K562 (cell line): ENCODE results near the gene ANKH. TPM values are rescaled to one million over a fixed set of nuclear protein-coding genes. Genes with fewer than 3 reads are reported as not detected.

Experiments used
- ATAC-seq: fragments of 200-7000 bp; cut with Tn5 transposase; 3 replicates; pipeline ENCODE4 v1.9.1; 2020; ENCODE audit warnings: moderate library complexity
- BruUV-seq: library from RNA; stranded (reverse); fragments of 400-500 nt; replicated peaks from 2 replicates; lab custom pipeline; 2021; lab: Mats Ljungman, UMichigan
- CTCF ChIA-PET: fragments of 300-600 bp; formaldehyde crosslinking; extraction: SDS; loops from one replicate; lab custom pipeline; 2021; ENCODE audit warnings: low intra/inter-chr PET ratio; lab: Yijun Ruan, JAX
- POLR2A ChIA-PET: fragments of 300-600, 350-650 bp; sonication (Branson Sonifier 250); formaldehyde crosslinking; extraction: SDS; loops from one replicate; lab custom pipeline; 2021; ENCODE audit warnings: antibody characterized with exemption, inconsistent platforms; lab: Yijun Ruan, JAX
- DNase-seq, 4 experiments: peaks; one replicate each; pipeline versions ENCODE4 v3.0.0 to v3.0.0-alpha.2; 2011 to 2018; ENCODE audit warnings: low spot score in 3 of 4, mixed read lengths in 3 of 4; ENCODE audit errors: extremely low read depth in 1 of 4
- FAIRE-seq: peaks from 2 replicates; lab custom pipeline; 2011; peaks lifted over from hg19 to GRCh38; lab: Jason Lieb, UNC
- H2AFZ ChIP-seq: 2 replicates; pipeline ENCODE4 v1.6.0; 2011; ENCODE audit warnings: low read depth, low read length, control low read depth, inconsistent platforms
- H3K27ac ChIP-seq: fragments of 200-600 bp; 3 replicates; pipeline ENCODE4 v1.8.0; 2011; ENCODE audit warnings: low read depth, mild to moderate bottlenecking, control low read depth, inconsistent platforms, low read length, moderate library complexity, mixed read lengths; ENCODE audit errors: extremely low read depth
- H3K27me3 ChIP-seq, 2 experiments: fragments of 300-600 bp in 1 of 2; 2 replicates in 1 of 2; 3 replicates in 1 of 2; pipeline versions ENCODE4 v1.6.0 to v1.8.0; 2011; ENCODE audit warnings: inconsistent platforms in 2 of 2, low read length in 2 of 2, mild to moderate bottlenecking in 1 of 2, mixed read lengths in 1 of 2, moderate library complexity in 1 of 2; ENCODE audit not compliant: control insufficient read depth in 2 of 2, insufficient read depth in 2 of 2
- H3K36me3 ChIP-seq: fragments of 300-600 bp; 3 replicates; pipeline ENCODE4 v1.8.0; 2011; ENCODE audit warnings: mild to moderate bottlenecking, low read length, inconsistent platforms; ENCODE audit not compliant: control insufficient read depth, insufficient read depth
- H3K4me1 ChIP-seq, 2 experiments: fragments of 200-600 bp in 1 of 2; replicated peaks in 1 of 2; 2 replicates in 1 of 2; 3 replicates in 1 of 2; pipeline versions ENCODE4 v1.5.1 to v1.8.0; 2011; ENCODE audit warnings: inconsistent platforms in 2 of 2, low read length in 2 of 2, mild to moderate bottlenecking in 1 of 2, mixed read lengths in 1 of 2, moderate library complexity in 1 of 2; ENCODE audit not compliant: control insufficient read depth in 2 of 2, insufficient read depth in 2 of 2
- H3K4me2 ChIP-seq: 2 replicates; pipeline ENCODE4 v1.6.1; 2011; ENCODE audit warnings: low read length, control low read depth, inconsistent platforms, mixed read lengths; ENCODE audit not compliant: insufficient read depth
- H3K4me3 ChIP-seq: fragments of 200-600 bp; sonication (generic), shearing (Covaris generic); 2 replicates; pipeline ENCODE4 v1.5.1; 2016; ENCODE audit warnings: control low read depth, inconsistent platforms
- H3K79me2 ChIP-seq: fragments of 200-600 bp; 3 replicates; pipeline ENCODE4 v1.8.0; 2011; ENCODE audit warnings: low read length, inconsistent platforms; ENCODE audit not compliant: control insufficient read depth, insufficient read depth
- H3K9ac ChIP-seq, 2 experiments: 2 replicates each; pipeline versions ENCODE4 v1.6.0 to v1.6.1; 2011; ENCODE audit warnings: low read depth in 2 of 2, low read length in 2 of 2, control low read depth in 1 of 2, inconsistent platforms in 1 of 2, mild to moderate bottlenecking in 1 of 2, mixed read lengths in 1 of 2; ENCODE audit not compliant: insufficient read depth in 1 of 2
- H3K9me1 ChIP-seq: one replicate; pipeline ENCODE4 v1.6.0; 2011; ENCODE audit warnings: inconsistent platforms, mild to moderate bottlenecking, low read length, moderate library complexity; ENCODE audit not compliant: control insufficient read depth, insufficient read depth
- H3K9me3 ChIP-seq: replicated peaks from 2 replicates; pipeline ENCODE4 v1.5.1; 2011; ENCODE audit warnings: low read depth, low read length, inconsistent platforms; ENCODE audit not compliant: control insufficient read depth, insufficient read depth
- H4K20me1 ChIP-seq: replicated peaks from 2 replicates; pipeline ENCODE4 v1.6.1; 2011; ENCODE audit warnings: low read length, inconsistent platforms, mixed read lengths; ENCODE audit not compliant: control insufficient read depth, insufficient read depth
- DIDO1 ChIP-seq: fragments of 450-650 bp; IDR thresholded peaks from 2 replicates; pipeline ENCODE4 v1.6.1; 2016; ENCODE audit warnings: low read depth, missing biosample characterization, missing genetic modification characterization
- HDAC6 ChIP-seq: IDR thresholded peaks from 2 replicates; pipeline ENCODE4 v1.6.1; 2012; ENCODE audit warnings: low read depth, mild to moderate bottlenecking, control low read depth, inconsistent platforms, low read length, moderate library complexity
- NFIC ChIP-seq: fragments of 450-650 bp; IDR thresholded peaks from 2 replicates; pipeline ENCODE4 v1.6.1; 2017; ENCODE audit warnings: mild to moderate bottlenecking, inconsistent platforms
- RBFOX2 ChIP-seq: fragments of 200-400 bp; formaldehyde crosslinking; IDR thresholded peaks from 2 replicates; pipeline ENCODE4 v1.6.1; 2017; ENCODE audit warnings: low read depth, mild to moderate bottlenecking, low read length, moderate library complexity
- SOX6 ChIP-seq: fragments of 450-650 bp; IDR thresholded peaks from 2 replicates; pipeline ENCODE4 v1.6.1; 2014; ENCODE audit warnings: mild to moderate bottlenecking
- TAF1 ChIP-seq: IDR thresholded peaks from 2 replicates; pipeline ENCODE4 v1.6.1; 2011; ENCODE audit warnings: mild to moderate bottlenecking, low read length, moderate library complexity; ENCODE audit not compliant: insufficient read depth, control insufficient read depth, severe bottlenecking; ENCODE audit errors: extremely low read depth
- YBX1 ChIP-seq: fragments of 450-650 bp; IDR thresholded peaks from 2 replicates; pipeline ENCODE4 v1.7.1; 2016; ENCODE audit warnings: mild to moderate bottlenecking
- ZNF717 ChIP-seq: fragments of 250-450 bp; sonication (Bioruptor Pico); IDR thresholded peaks from 2 replicates; pipeline ENCODE4 v1.5.0; 2021
- WGBS: fragments of 100-300 bp; shearing (Covaris generic); methylation state at CpG from one replicate; pipeline ENCODE4 v1.1.6; 2016; ENCODE audit warnings: low coverage, mixed read lengths; ENCODE audit not compliant: insufficient coverage; ENCODE audit errors: missing lambda C conversion rate; 5-methylcytosine and 5-hydroxymethylcytosine counted together
- in situ Hi-C: fragments of 300-500 bp; cut with MboI; formaldehyde crosslinking; loops from 4 replicates; pipeline ENCODE4 v1.15.0; 2018; ENCODE audit warnings: inconsistent platforms, mixed read lengths
- intact Hi-C: fragments of 100-400 bp; cut with micrococcal nuclease; formaldehyde crosslinking; loops from 2 replicates; pipeline ENCODE4 v1.14.2; 2022
- polyA plus RNA-seq, 8 experiments: library from polyadenylated mRNA; depleted of rRNA in 4 of 8; stranded (reverse) in 5 of 8; unstranded in 3 of 8; fragments of >200 nt; fragmentation: Nextera tagmentation in 2 of 8; fragmentation: Illumina TruSeq in 1 of 8; extraction: Ambion mirVana in 2 of 8; extraction: Trizol in 1 of 8; gene quantifications; 2 replicates each; pipeline versions ENCODE4 v1.2.1 to v1.2.3, GENCODE V29; 2011 to 2014; ENCODE audit warnings: inconsistent platforms in 1 of 8, missing spikeins in 1 of 8
- total RNA-seq, 7 experiments: library from RNA; depleted of rRNA in 6 of 7; stranded (reverse); fragments of >200 nt in 6 of 7; fragmentation: Illumina TruSeq in 2 of 7; extraction: Trizol in 2 of 7; gene quantifications; 2 replicates each; pipeline versions ENCODE4 v1.2.1 to v1.2.3, GENCODE V29; 2011 to 2021; ENCODE audit warnings: low replicate concordance in 1 of 7
- TF ChIP-seq, protein P1 (sequence below): sonication (generic); formaldehyde crosslinking; IDR thresholded peaks from 2 replicates; pipeline ENCODE4 v1.8.0; 2022; ENCODE audit warnings: mild to moderate bottlenecking, missing genetic modification reagents
- TF ChIP-seq, protein P2 (sequence below): fragments of 450-650 bp; formaldehyde crosslinking; IDR thresholded peaks from 2 replicates; pipeline ENCODE4 v1.4.0; 2020; ENCODE audit warnings: mild to moderate bottlenecking

ANKH gene
- total and polyA plus RNA-seq, 9 of the 15 experiments (the other 6 are each of a cell fraction or from before 2014, with no cell fraction given), result 0.79 to 12.2 (median 4.5) TPM

DNA sequence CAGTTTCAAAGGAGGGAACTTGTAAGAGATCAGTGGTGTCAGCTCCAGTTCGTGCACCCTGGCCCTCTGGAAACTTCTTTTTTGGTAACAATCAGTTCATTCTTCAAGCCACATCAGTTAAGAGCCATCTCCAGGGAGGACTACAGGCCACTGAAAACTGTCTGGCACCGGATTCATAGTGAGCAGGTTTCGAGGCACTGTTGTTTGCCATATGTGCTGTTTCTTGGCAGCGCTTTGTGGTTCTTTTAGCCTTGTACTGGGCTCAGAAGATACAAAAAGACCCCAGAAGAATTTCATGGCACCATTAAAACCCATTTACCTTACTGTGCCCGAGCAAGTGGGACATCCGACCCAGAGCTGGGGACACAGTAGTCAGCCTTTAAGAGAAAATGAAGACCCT lies 138.6 kb downstream of the ANKH start (continued):
- TF ChIP-seq HDAC6 (no peak), SOX6 (no peak), YBX1 (no peak)
- TF ChIP-seq, protein P1, sequence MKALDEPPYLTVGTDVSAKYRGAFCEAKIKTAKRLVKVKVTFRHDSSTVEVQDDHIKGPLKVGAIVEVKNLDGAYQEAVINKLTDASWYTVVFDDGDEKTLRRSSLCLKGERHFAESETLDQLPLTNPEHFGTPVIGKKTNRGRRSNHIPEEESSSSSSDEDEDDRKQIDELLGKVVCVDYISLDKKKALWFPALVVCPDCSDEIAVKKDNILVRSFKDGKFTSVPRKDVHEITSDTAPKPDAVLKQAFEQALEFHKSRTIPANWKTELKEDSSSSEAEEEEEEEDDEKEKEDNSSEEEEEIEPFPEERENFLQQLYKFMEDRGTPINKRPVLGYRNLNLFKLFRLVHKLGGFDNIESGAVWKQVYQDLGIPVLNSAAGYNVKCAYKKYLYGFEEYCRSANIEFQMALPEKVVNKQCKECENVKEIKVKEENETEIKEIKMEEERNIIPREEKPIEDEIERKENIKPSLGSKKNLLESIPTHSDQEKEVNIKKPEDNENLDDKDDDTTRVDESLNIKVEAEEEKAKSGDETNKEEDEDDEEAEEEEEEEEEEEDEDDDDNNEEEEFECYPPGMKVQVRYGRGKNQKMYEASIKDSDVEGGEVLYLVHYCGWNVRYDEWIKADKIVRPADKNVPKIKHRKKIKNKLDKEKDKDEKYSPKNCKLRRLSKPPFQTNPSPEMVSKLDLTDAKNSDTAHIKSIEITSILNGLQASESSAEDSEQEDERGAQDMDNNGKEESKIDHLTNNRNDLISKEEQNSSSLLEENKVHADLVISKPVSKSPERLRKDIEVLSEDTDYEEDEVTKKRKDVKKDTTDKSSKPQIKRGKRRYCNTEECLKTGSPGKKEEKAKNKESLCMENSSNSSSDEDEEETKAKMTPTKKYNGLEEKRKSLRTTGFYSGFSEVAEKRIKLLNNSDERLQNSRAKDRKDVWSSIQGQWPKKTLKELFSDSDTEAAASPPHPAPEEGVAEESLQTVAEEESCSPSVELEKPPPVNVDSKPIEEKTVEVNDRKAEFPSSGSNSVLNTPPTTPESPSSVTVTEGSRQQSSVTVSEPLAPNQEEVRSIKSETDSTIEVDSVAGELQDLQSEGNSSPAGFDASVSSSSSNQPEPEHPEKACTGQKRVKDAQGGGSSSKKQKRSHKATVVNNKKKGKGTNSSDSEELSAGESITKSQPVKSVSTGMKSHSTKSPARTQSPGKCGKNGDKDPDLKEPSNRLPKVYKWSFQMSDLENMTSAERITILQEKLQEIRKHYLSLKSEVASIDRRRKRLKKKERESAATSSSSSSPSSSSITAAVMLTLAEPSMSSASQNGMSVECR (CRISPR knock-in tag), result no peak
- TF ChIP-seq, protein P2, sequence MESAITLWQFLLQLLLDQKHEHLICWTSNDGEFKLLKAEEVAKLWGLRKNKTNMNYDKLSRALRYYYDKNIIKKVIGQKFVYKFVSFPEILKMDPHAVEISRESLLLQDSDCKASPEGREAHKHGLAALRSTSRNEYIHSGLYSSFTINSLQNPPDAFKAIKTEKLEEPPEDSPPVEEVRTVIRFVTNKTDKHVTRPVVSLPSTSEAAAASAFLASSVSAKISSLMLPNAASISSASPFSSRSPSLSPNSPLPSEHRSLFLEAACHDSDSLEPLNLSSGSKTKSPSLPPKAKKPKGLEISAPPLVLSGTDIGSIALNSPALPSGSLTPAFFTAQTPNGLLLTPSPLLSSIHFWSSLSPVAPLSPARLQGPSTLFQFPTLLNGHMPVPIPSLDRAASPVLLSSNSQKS (CRISPR knock-in tag), result no peak

DNA sequence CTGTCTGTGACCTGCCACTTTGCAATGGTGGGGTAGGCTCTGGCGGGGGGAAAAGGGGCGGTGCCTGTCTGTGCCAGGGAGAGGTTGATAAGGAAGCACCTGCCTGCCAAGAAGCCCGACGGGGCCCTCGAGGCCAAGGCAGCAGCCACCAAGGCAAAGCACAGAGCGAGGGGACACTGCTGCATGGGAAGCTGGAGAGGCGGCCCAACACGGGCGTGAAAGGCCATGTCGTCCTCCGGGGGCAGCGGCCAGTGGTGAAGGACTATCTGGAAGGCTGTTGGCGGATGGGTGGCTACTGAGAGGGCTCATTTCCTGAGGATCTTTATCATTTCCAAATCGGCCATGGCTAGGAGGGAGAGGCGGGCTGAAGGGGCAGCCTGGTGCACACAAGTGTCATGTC lies 140.7 kb downstream of the ANKH start:
- no peaks in the 10 kb centered on the region for H3K79me2 ChIP-seq
- 6% methylated on average over 15 of the region's 15 CpGs for WGBS
- H3K36me3 ChIP-seq, result no peaks in the 10 kb centered on the region
- BruUV-seq, result no TSS peak
- intact Hi-C loops, result no loop called here
- no peak overlapping the region for H3K4me2 ChIP-seq
- H3K9me1 ChIP-seq, result no peaks in the 10 kb centered on the region
- FAIRE-seq, result no peak
- no peak overlapping the region for H2AFZ ChIP-seq
- ChIA-PET POLR2A (interaction anchor here (0.6 to 1.0 kb wide), 3 partner anchors 37 to 293 kb away, joined by 3 read pairs; no protein-coding TSS in a partner anchor), CTCF (no interaction called here)
- H4K20me1 ChIP-seq, result no peaks in the 10 kb centered on the region; the same call in 1 of the 2 replicates
- no peak overlapping the region for H3K9ac ChIP-seq
- ATAC-seq, result no peak
- no peaks in the 10 kb centered on the region for H3K9me3 ChIP-seq
- TF ChIP-seq NFIC (no peak), TAF1 (no peak), ZNF717 (CRISPR knock-in tag) (no peak), DIDO1 (no peak), RBFOX2 (no peak)
- TF ChIP-seq, all 486 proteins: peak for 0
- H3K27ac ChIP-seq, result no peak overlapping the region
- DNase-seq, result no peak
- peaks cover 0 to 6% of the 10 kb centered on the region in 2 experiments; a peak in 1 of 5 replicates for H3K4me1 ChIP-seq
- peaks cover 16 to 59% of the 10 kb centered on the region in 2 experiments; a peak in 4 of 5 replicates for H3K27me3 ChIP-seq
- H3K4me3 ChIP-seq, result no peak overlapping the region
- in situ Hi-C loops, result loop anchor here (5.0 kb wide), 1 partner anchor 271 kb away; no protein-coding TSS in a partner anchor
